ENCODE measurements around the gene DGKI. TPM values are rescaled to one million over a fixed set of nuclear protein-coding genes. Genes with fewer than 3 reads are reported as not detected.
A peak's percentile ranks its signal among the peaks of the same experiment; 100 is the strongest.

The DGKI gene
- total and polyA plus RNA-seq, 2 of the 13 experiments (the other 11 are each of a cell fraction or from before 2014, with no cell fraction given) = 0.09 to 0.17 TPM

- TF ChIP-seq NR2C2 (CRISPR knock-in tag; IDR thresholded peaks at IDR 0.05; ENCODE audit: borderline replicate concordance) (no peak), KLF15 (CRISPR knock-in tag; IDR thresholded peaks at IDR 0.05; ENCODE audit: borderline replicate concordance) (no peak), ZGPAT (CRISPR knock-in tag; IDR thresholded peaks at IDR 0.05) (peak; percentile 96), HOMEZ (CRISPR knock-in tag; IDR thresholded peaks at IDR 0.05; ENCODE audit: low read depth) (peak; percentile 50; the same call in 1 of the 2 replicates), ZNF264 (CRISPR knock-in tag; IDR thresholded peaks at IDR 0.05) (peak; percentile 80), ZSCAN31 (CRISPR knock-in tag; IDR thresholded peaks at IDR 0.05; ENCODE audit: low read depth) (peak; percentile 43; the same call in 1 of the 2 replicates), FOXJ3 (CRISPR knock-in tag; IDR thresholded peaks at IDR 0.05; ENCODE audit: borderline replicate concordance) (peak; percentile 92; the same call in 1 of the 2 replicates), NR2F1 (CRISPR knock-in tag; IDR thresholded peaks at IDR 0.05) (peak; percentile 66 to 95), MXD3 (CRISPR knock-in tag; IDR thresholded peaks at IDR 0.05) (no peak), SOX5 (CRISPR knock-in tag; IDR thresholded peaks at IDR 0.05; ENCODE audit: borderline replicate concordance) (peak; percentile 89), ZBTB34 (CRISPR knock-in tag; IDR thresholded peaks at IDR 0.05) (peak; percentile 30; the same call in 1 of the 2 replicates), SIN3A (IDR thresholded peaks at IDR 0.05; ENCODE audit: borderline replicate concordance, low read depth, low read length) (0 out of 2 replicates have a peak, but pooled peaks have one; percentile 31), TMF1 (CRISPR knock-in tag; IDR thresholded peaks at IDR 0.05; ENCODE audit: low read depth) (0 out of 2 replicates have a peak, but pooled peaks have one; percentile 14), TGIF2 (CRISPR knock-in tag; IDR thresholded peaks at IDR 0.05) (peak; percentile 31; the same call in 1 of the 2 replicates), CBFB (CRISPR knock-in tag; IDR thresholded peaks at IDR 0.05) (0 out of 2 replicates have a peak, but pooled peaks have one; percentile 36), RXRB (CRISPR knock-in tag; IDR thresholded peaks at IDR 0.05; ENCODE audit: borderline replicate concordance) (peak; percentile 87), LCORL (IDR thresholded peaks at IDR 0.05) (no peak), LCORL (CRISPR knock-in tag; IDR thresholded peaks at IDR 0.05) (peak; percentile 38; the same call in 1 of the 2 replicates), FOXO1 (CRISPR knock-in tag; IDR thresholded peaks at IDR 0.05) (peak; percentile 89), CREB1 (IDR thresholded peaks at IDR 0.05) (no peak), CREB1 (CRISPR knock-in tag; IDR thresholded peaks at IDR 0.05) (peak; percentile 56; the same call in 1 of the 2 replicates), SALL1 (CRISPR knock-in tag; IDR thresholded peaks at IDR 0.05) (peak; percentile 72; the same call in 1 of the 2 replicates), TAF15 (IDR thresholded peaks at IDR 0.05; ENCODE audit: low read depth, low read length, poor library complexity, severe bottlenecking) (no peak), SMAD3 (CRISPR knock-in tag; IDR thresholded peaks at IDR 0.05) (peak; percentile 79; the same call in 1 of the 2 replicates), TOPORS (CRISPR knock-in tag; IDR thresholded peaks at IDR 0.05) (0 out of 2 replicates have a peak, but pooled peaks have one; percentile 68), MXI1 (IDR thresholded peaks at IDR 0.05; ENCODE audit: borderline replicate concordance, low read depth, low read length) (peak; percentile 58; the same call in 1 of the 3 replicates)
Observed at GRCh38 chr7:137695942-137696341, 150.8 kb downstream of the DGKI start (continued).
